GM12891 (cell line): ENCODE data around the gene SMARCA4.
"Not testable (repeated sequence)": the region's sequence is repeated elsewhere in the genome, so short reads cannot be mapped to it uniquely, and the experiment has no call there.

Experiments
- DNase-seq: peaks from one replicate; pipeline ENCODE4 v3.0.0; 2011; ENCODE audit warnings: low spot score; ENCODE audit not compliant: insufficient read length
- FAIRE-seq: peaks from 2 replicates; lab custom pipeline; 2011; peaks lifted over from hg19 to GRCh38; lab: Jason Lieb, UNC
- PAX5 ChIP-seq: IDR thresholded peaks from 2 replicates; pipeline ENCODE4 v1.6.1; 2011; ENCODE audit warnings: low read length, moderate library complexity, mild to moderate bottlenecking; ENCODE audit not compliant: insufficient read depth, severe bottlenecking
- POLR2A ChIP-seq: IDR thresholded peaks from 2 replicates; pipeline ENCODE4 v1.6.1; 2011; ENCODE audit warnings: low read depth, low read length, control low read depth
- POLR2AphosphoS5 ChIP-seq: IDR thresholded peaks from 2 replicates; pipeline ENCODE4 v1.6.1; 2011; ENCODE audit warnings: low read depth, low read length, control low read depth
- POU2F2 ChIP-seq: IDR thresholded peaks from 2 replicates; pipeline ENCODE4 v1.6.1; 2011; ENCODE audit warnings: low read depth, mild to moderate bottlenecking, control low read depth, low read length, moderate library complexity
- SPI1 ChIP-seq: IDR thresholded peaks from 2 replicates; pipeline ENCODE4 v1.6.1; 2011; ENCODE audit warnings: low read depth, low read length, control low read depth
- TAF1 ChIP-seq: IDR thresholded peaks from 2 replicates; pipeline ENCODE4 v1.6.1; 2011; ENCODE audit warnings: low read depth, low read length, control low read depth

The SMARCA4 gene

GRCh38 chr19:11092181-11092538, 131.3 kb downstream of the SMARCA4 start:
- TF ChIP-seq POLR2A (no peak), TAF1 (no peak), POU2F2 (no peak), POLR2AphosphoS5 (no peak), SPI1 (no peak), PAX5 (no peak)
- FAIRE-seq (no peak), DNase-seq (no peak)

GRCh38 chr19:11093689-11094238, 132.9 kb downstream of the SMARCA4 start:
- no peak for TF ChIP-seq POU2F2
- no peak for TF ChIP-seq POLR2AphosphoS5
- no peak for TF ChIP-seq TAF1
- no peak for TF ChIP-seq SPI1
- TF ChIP-seq POLR2A, result no peak
- TF ChIP-seq PAX5, result no peak
- FAIRE-seq (no peak), DNase-seq (no peak)

GRCh38 chr19:11094520-11094894, 133.7 kb downstream of the SMARCA4 start:
- TF ChIP-seq SPI1, result no peak
- no peak for TF ChIP-seq PAX5
- no peak for TF ChIP-seq POU2F2
- no peak for TF ChIP-seq POLR2A
- no peak for TF ChIP-seq POLR2AphosphoS5
- no peak for TF ChIP-seq TAF1
- FAIRE-seq (no peak), DNase-seq (no peak)

GRCh38 chr19:11096210-11096841, 135.5 kb downstream of the SMARCA4 start:
- TF ChIP-seq SPI1 (0 out of 2 replicates have a peak, but pooled peaks have one; percentile 4), POLR2AphosphoS5 (no peak)
- FAIRE-seq (peak; percentile 84), DNase-seq (no peak)

GRCh38 chr19:11097367-11097766, 136.5 kb downstream of the SMARCA4 start:
- not testable (repeated sequence) for FAIRE-seq, DNase-seq

- DNase-seq (no peak), FAIRE-seq (no peak)
- TF ChIP-seq TAF1, result no peak
- no peak for TF ChIP-seq SPI1
- TF ChIP-seq POLR2AphosphoS5, result no peak
- TF ChIP-seq POLR2A, result no peak
- no peak for TF ChIP-seq POU2F2
- TF ChIP-seq PAX5, result no peak
These were observed 137.5 kb downstream of the SMARCA4 start for GRCh38 chr19:11098327-11098726.

- no peak for TF ChIP-seq SPI1
- no peak for TF ChIP-seq POLR2A
- TF ChIP-seq PAX5, result no peak
- TF ChIP-seq TAF1, result no peak
- TF ChIP-seq POLR2AphosphoS5, result no peak
- no peak for FAIRE-seq
- DNase-seq, result no peak
These were observed 138.0 kb downstream of the SMARCA4 start for GRCh38 chr19:11098861-11099260.

- TF ChIP-seq POLR2A (no peak), POLR2AphosphoS5 (no peak), SPI1 (no peak), PAX5 (no peak), TAF1 (no peak)
- FAIRE-seq (no peak), DNase-seq (no peak)
These were observed 139.2 kb downstream of the SMARCA4 start for GRCh38 chr19:11100049-11100448.

GRCh38 chr19:11101057-11101456, 140.2 kb downstream of the SMARCA4 start:
- FAIRE-seq (no peak), DNase-seq (no peak)
- TF ChIP-seq POU2F2 (no peak), POLR2A (no peak)

- TF ChIP-seq TAF1 (no peak), POU2F2 (no peak), POLR2A (no peak), POLR2AphosphoS5 (no peak), PAX5 (no peak), SPI1 (no peak)
These were observed 142.1 kb downstream of the SMARCA4 start for GRCh38 chr19:11102944-11103343.

GRCh38 chr19:11103667-11104066, 142.8 kb downstream of the SMARCA4 start:
- not testable (repeated sequence) for FAIRE-seq, DNase-seq

More at GRCh38 chr19:11102944-11103343, 142.1 kb downstream of the SMARCA4 start:
- FAIRE-seq (no peak), DNase-seq (no peak)
